ENCODE measurements around the gene VEGFD.
A peak's percentile ranks its signal among the peaks of the same experiment; 100 is the strongest.
"Not testable (repeated sequence)": the region's sequence is repeated elsewhere in the genome, so short reads cannot be mapped to it uniquely, and the experiment has no call there.

Gene VEGFD

DNA sequence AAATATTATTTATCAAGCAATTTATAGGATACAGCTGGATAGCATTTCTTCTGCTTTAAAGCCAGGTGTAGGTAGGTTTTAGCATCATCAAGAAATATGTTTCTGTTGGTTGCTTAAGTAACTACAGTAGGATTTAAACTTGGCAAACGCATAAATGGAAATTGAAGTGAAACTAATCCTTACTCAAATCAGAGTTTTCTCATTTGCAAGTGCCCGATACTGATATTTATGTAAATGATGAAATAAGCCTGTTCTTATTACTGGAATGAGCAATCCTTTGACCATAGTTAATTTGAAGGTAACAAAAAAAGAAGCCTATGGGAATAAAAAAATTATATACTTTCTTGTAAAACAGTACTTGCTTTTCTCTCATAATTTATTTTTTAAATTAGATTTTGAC, 25.7 kb downstream of the VEGFD start:
- no peak for DNase-seq

DNA sequence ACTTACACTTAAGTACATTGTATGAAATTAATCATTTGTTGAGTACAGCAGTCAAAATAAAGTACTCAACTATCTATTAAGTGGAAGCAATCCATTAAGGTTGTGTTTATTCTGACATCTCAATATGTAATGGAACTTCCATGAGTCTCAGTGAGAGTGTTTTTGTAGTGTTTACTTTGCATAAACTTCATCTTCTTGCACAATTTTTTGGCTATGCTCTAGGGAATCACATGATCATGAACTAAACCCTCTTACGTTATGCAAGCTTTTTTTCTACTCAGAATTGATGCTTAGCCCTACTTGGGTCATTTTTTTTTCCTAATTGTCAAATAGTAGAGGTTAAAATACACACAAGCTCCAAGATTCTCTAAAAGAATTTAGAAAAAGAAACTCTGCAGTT, 27.8 kb downstream of the VEGFD start:
- no peak for DNase-seq

- no peak for DNase-seq
These were observed 33.8 kb downstream of the VEGFD start for GRCh38 chrX:15350329-15350996.

- no peak for DNase-seq
These were observed 35.2 kb downstream of the VEGFD start for GRCh38 chrX:15349046-15349445.

GRCh38 chrX:15345976-15346375, 38.2 kb downstream of the VEGFD start:
- no peak for DNase-seq

GRCh38 chrX:15344106-15344505, 40.1 kb downstream of the VEGFD start:
- DNase-seq, result no peak

- DNase-seq, result no peak
These were observed 41.1 kb downstream of the VEGFD start for GRCh38 chrX:15343075-15343476.

GRCh38 chrX:15340867-15341266, 43.3 kb downstream of the VEGFD start:
- no peak for DNase-seq

DNA sequence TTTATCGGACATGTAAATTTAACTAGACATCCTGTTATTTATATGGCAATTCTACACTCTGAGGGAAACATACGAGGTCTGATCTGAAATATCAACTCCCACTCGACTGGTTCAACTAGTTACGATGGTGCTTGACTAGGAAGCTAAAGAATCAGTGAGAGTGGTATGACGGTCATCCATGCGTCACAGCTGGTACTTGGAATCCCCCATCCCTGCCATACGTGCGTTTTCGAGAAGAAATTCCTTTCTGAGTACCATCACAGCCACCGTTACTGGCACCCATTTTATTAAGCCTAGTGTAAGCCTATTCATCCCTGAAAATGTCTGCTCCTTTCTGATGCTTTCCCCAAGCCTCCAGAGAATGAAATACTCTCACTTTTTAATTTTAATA, 48.2 kb downstream of the VEGFD start:
- no peak for DNase-seq

GRCh38 chrX:15335135-15336022, 48.8 kb downstream of the VEGFD start, which contains the start of gene PIGA:
Gene PIGA, minus strand, starts transcription at chrX:15335523. Its CDS starts 3,593 bp downstream, at chrX:15331930.
- DNase-seq, result peak; percentile 33

- no peak for DNase-seq
These were observed 49.7 kb downstream of the VEGFD start for GRCh38 chrX:15334561-15334960.

DNA sequence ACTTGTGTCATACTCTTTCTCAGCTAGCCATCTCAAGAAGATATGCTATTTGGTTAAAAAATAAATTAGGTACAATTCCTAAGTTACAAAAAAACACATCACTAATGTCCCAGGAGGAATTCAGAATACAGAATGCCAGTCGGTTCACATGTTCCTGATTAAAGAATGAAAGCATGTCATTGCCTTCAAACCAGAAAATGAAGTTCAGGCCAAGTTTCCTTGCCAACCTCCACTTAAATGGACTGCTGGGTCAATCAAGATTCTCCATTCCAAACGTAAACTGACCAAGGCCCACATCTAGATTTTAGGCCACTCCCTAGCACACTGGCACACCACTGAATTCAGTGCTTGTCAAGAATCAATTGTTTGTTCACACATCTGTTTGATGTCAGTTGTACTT, 55.4 kb downstream of the VEGFD start:
- no peak for DNase-seq

DNA sequence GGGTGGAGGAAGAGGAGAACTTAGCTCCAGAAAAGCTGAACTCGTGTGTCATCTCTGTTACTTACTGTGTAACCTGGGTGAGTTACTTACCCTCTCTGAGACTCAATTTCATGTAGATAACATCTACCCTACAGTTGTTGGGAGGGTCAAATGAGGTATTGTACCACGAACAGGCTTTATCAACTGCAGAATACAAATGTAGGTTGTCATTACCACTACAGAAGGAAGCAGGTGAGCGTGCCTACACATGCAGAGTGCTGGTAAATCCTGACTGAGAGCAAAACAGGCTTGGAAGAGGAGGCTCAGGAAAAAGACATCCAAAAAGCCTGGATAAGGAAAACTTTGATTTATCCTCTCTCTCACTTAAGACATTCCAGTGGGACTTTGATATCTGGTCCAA, 56.1 kb downstream of the VEGFD start:
- DNase-seq, result no peak

DNA sequence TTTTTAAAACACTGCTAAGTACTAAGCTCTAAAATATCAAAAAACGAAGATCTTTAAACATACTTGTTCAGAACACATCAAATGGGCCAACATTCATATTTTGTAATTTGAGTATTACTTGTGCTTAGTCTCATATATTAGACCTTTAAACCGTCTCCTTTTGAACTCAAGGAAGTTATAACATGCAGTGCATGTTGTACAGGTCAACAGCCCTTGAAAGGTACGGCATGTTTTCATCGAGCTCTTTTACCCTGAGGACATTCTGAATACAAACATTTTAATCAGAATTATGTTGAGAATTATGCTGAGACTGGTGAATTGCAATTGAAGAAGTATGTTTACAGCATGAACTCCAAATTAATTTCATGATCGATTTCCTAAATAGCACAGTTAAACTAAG, 61.7 kb downstream of the VEGFD start:
- no peak for DNase-seq

DNA sequence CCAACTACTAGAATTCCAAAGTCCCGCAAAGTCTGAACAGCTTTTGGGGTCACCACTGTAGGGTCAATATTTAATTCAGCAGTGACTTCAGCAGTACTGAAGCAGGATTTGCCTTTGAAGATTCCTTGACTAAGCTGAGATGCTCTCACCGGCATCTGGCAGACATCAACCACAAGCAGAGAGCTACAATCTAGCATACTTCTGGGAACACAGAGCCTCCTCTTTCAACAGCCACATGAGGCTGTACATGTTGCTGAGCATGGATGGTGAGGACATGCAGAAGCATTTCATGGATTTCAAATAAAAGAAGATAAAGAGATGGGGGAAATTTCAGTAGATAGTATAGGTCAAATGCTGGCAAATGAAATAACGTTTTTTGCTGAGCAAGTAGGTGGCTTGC, 62.1 kb downstream of the VEGFD start:
- DNase-seq, result no peak

GRCh38 chrX:15321447-15321846, 62.8 kb downstream of the VEGFD start:
- no peak for DNase-seq

DNA sequence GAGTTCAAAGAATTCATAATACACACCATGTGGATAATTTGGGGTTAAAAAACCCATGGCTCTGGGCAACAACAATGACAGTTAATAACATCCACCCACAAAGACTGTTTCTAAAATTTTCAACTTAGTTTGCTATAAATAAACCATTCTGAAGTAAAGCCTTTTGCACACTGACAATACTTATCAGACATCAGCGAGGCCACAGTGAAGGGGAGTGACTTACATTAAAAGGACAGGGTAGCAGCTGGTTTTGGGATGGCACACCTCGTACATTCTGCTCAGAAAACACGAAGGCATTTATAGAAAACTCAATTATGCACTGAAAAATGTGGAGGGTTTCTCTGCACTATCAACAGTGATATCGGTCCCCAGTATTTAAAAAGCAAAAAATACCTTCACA, 63.9 kb downstream of the VEGFD start:
- no peak for DNase-seq

DNA sequence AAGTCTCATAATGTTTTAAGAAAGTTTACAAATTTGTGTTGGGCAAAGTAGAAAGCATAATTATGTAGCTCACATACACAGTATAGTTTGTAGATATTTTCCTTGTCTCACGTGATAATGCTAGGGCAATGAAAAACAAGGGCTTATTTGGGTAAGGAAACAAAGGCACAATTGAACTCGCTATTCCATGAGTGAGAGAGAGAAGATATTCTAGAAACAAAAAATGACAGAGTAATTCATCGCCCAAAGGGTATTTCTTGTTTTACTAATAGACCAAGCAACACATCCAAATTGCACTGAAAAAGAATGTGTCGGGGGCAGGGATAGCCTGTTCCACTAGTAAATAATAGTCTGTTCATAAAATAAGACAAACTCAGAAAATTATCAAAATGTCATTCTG, 65.1 kb downstream of the VEGFD start:
- DNase-seq, result no peak

- no peak for DNase-seq
These were observed 68.7 kb downstream of the VEGFD start, which contains the start of gene ASB11 for GRCh38 chrX:15315509-15315908. Gene ASB11, minus strand, starts transcription at chrX:15315640. Its CDS starts 35 bp downstream, at chrX:15315605.

- DNase-seq, result no peak
These were observed 69.7 kb downstream of the VEGFD start for GRCh38 chrX:15314472-15314871.

DNA sequence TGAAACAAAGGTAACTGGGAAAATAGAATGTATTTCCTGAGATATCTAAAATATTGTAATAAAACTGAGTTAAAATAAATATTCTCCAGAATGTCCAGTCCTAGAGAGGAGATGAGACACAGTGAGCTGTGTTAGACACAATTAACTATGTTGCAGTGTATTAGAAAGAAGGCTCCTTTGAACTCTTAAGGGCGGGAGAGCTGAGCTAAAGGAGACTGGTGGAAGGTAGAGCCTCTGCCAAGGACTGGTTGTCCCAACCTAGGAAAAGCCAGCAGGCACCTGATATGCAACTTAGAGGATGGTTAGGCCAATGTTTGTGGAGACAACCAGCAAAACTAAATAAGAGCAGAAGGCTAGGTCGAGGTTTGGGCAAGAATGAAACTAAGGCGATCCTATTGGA, 73.1 kb downstream of the VEGFD start:
- no peak for DNase-seq

GRCh38 chrX:15310117-15310516, 74.1 kb downstream of the VEGFD start:
- no peak for DNase-seq

GRCh38 chrX:15305899-15306298, 78.3 kb downstream of the VEGFD start:
- not testable (repeated sequence) for DNase-seq

GRCh38 chrX:15301924-15302323, 82.3 kb downstream of the VEGFD start:
- no peak for DNase-seq

Measured in cortex of kidney (tissue), 1 donor.